WTC11 (cell line): ENCODE data around the gene INSYN1. TPM values are rescaled to one million over a fixed set of nuclear protein-coding genes. Genes with fewer than 3 reads are reported as not detected.

Experiments
- ATAC-seq: fragments of 200-7000 bp; cut with Tn5 transposase; 2 replicates; pipeline ENCODE4 v1.10.0; 2021; ENCODE audit warnings: mild to moderate bottlenecking, moderate library complexity
- CTCF ChIA-PET: fragments of 300-600 bp; sonication (Branson Sonifier 250); formaldehyde crosslinking; loops from one replicate; lab custom pipeline; 2021; ENCODE audit warnings: antibody characterized with exemption; lab: Charles Lee
- POLR2A ChIA-PET: fragments of 350-600 bp; sonication (Branson Sonifier 250); formaldehyde crosslinking; loops from one replicate; lab custom pipeline; 2021; ENCODE audit warnings: antibody characterized with exemption; lab: Charles Lee
- DNase-seq: peaks from one replicate; pipeline ENCODE4 v3.0.0; 2021; ENCODE audit warnings: low spot score
- H3K27ac Mint-ChIP-seq: 2 replicates; pipeline ENCODE4 v1.8.0; 2021; ENCODE audit warnings: mixed read lengths
- H3K27me3 Mint-ChIP-seq: 2 replicates; pipeline ENCODE4 v1.8.0; 2021; ENCODE audit warnings: low read depth, mild to moderate bottlenecking, moderate library complexity, mixed read lengths
- H3K36me3 Mint-ChIP-seq: 2 replicates; pipeline ENCODE4 v1.8.0; 2021; ENCODE audit warnings: mixed read lengths
- H3K4me1 Mint-ChIP-seq: 2 replicates; pipeline ENCODE4 v1.8.0; 2022; ENCODE audit warnings: mixed read lengths
- H3K4me3 Mint-ChIP-seq: 2 replicates; pipeline ENCODE4 v1.8.0; 2021; ENCODE audit warnings: mild to moderate bottlenecking, moderate library complexity, mixed read lengths
- H3K9me3 Mint-ChIP-seq: 2 replicates; pipeline ENCODE4 v1.8.0; 2021; ENCODE audit warnings: mixed read lengths
- FOXJ3 ChIP-seq: sonication (generic); formaldehyde crosslinking; IDR thresholded peaks from 2 replicates; pipeline ENCODE4 v1.9.0; 2021; ENCODE audit warnings: missing genetic modification reagents, mild to moderate bottlenecking, borderline replicate concordance
- KAT7 ChIP-seq: sonication (generic); formaldehyde crosslinking; IDR thresholded peaks from 2 replicates; pipeline ENCODE4 v1.8.1; 2023; ENCODE audit warnings: missing genetic modification reagents, mild to moderate bottlenecking, borderline replicate concordance
- MXD4 ChIP-seq: fragments of 250-450 bp; sonication (Bioruptor Pico); IDR thresholded peaks from 2 replicates; pipeline ENCODE4 v1.8.0; 2021; ENCODE audit warnings: mild to moderate bottlenecking, moderate library complexity, borderline replicate concordance
- NFYB ChIP-seq: sonication (generic); formaldehyde crosslinking; conservative IDR thresholded peaks from 2 replicates; pipeline ENCODE4 v1.8.0; 2022; ENCODE audit warnings: low read depth, missing genetic modification reagents
- ZNF121 ChIP-seq: sonication (generic); formaldehyde crosslinking; IDR thresholded peaks from 2 replicates; pipeline ENCODE4 v1.8.0; 2023; ENCODE audit warnings: missing genetic modification reagents
- ZNF219 ChIP-seq: sonication (generic); formaldehyde crosslinking; IDR thresholded peaks from 2 replicates; pipeline ENCODE4 v1.8.0; 2023; ENCODE audit warnings: missing genetic modification reagents, mild to moderate bottlenecking, borderline replicate concordance
- total RNA-seq: library from RNA; stranded (reverse); gene quantifications from 3 replicates; pipeline ENCODE4 v1.2.3, GENCODE V29; 2021
- TF ChIP-seq, protein P1 (sequence below): sonication (generic); formaldehyde crosslinking; IDR thresholded peaks from 2 replicates; pipeline ENCODE4 v1.8.1; 2023; ENCODE audit warnings: mild to moderate bottlenecking, missing genetic modification reagents, borderline replicate concordance
- TF ChIP-seq, protein P2 (sequence below): sonication (generic); formaldehyde crosslinking; IDR thresholded peaks from 2 replicates; pipeline ENCODE4 v1.8.0; 2022; ENCODE audit warnings: mild to moderate bottlenecking, missing genetic modification reagents
- TF ChIP-seq, protein P3 (sequence below): fragments of 250-450 bp; sonication (Bioruptor Pico); IDR thresholded peaks from 2 replicates; pipeline ENCODE4 v2.1.2; 2022; ENCODE audit warnings: mild to moderate bottlenecking, moderate library complexity
- TF ChIP-seq, protein P4 (sequence below): sonication (generic); formaldehyde crosslinking; IDR thresholded peaks from 2 replicates; pipeline ENCODE4 v1.8.1; 2023; ENCODE audit warnings: mild to moderate bottlenecking, missing genetic modification reagents, moderate library complexity
- TF ChIP-seq, protein P5 (sequence below): sonication (generic); formaldehyde crosslinking; IDR thresholded peaks from 2 replicates; pipeline ENCODE4 v1.8.0; 2022; ENCODE audit warnings: missing genetic modification reagents
- TF ChIP-seq, protein P6 (sequence below): sonication (generic); formaldehyde crosslinking; IDR thresholded peaks from 2 replicates; pipeline ENCODE4 v1.8.1; 2022; ENCODE audit warnings: low read depth, missing genetic modification reagents, borderline replicate concordance
- TF ChIP-seq, protein P7 (sequence below): fragments of 250-450 bp; sonication (Bioruptor Pico); IDR thresholded peaks from 2 replicates; pipeline ENCODE4 v1.9.0; 2021; ENCODE audit warnings: moderate library complexity, mild to moderate bottlenecking, inconsistent platforms, borderline replicate concordance
- TF ChIP-seq, protein P8 (sequence below): fragments of 250-450 bp; sonication (Bioruptor Pico); conservative IDR thresholded peaks from 2 replicates; pipeline ENCODE4 v1.9.0; 2021; ENCODE audit warnings: mild to moderate bottlenecking

Gene INSYN1
- total RNA-seq, 1 experiment from 2014 or later, result 11.9 TPM

DNA sequence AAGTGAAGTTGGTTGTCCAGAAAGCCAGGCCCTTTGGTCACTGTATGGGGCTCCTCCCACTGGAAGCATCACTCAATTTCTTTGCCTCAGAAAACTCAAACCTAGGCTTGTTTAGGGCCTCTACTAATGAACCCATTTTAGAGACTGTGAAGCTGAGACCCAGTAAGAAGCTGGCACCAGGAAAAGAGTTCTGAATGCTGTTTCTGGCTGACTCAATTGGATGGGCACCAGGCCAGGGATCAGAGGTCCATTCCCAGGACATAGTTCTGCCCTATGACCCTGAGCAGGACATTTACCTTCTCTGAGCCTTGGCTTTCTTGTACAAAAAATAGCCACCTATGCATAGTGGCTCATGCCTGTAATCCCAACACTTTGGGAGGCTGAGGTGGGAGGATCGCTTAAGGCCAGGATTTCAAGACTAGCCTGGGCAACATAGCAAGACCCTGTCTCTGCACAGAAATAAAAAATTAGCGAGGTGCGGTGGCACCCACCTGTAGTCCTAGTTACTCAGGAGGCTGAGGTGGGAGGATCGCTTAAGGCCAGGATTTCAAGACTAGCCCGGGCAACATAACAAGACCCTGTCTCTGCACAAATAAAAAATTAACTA lies 38.4 kb downstream of the INSYN1 start:
- no peak overlapping the region for H3K27ac Mint-ChIP-seq
- peaks cover 21% of the 10 kb centered on the region for H3K36me3 Mint-ChIP-seq
- H3K4me1 Mint-ChIP-seq, result no peaks in the 10 kb centered on the region
- POLR2A ChIA-PET, result no interaction called here
- DNase-seq (no peak), ATAC-seq (no peak)
- TF ChIP-seq, protein P1, sequence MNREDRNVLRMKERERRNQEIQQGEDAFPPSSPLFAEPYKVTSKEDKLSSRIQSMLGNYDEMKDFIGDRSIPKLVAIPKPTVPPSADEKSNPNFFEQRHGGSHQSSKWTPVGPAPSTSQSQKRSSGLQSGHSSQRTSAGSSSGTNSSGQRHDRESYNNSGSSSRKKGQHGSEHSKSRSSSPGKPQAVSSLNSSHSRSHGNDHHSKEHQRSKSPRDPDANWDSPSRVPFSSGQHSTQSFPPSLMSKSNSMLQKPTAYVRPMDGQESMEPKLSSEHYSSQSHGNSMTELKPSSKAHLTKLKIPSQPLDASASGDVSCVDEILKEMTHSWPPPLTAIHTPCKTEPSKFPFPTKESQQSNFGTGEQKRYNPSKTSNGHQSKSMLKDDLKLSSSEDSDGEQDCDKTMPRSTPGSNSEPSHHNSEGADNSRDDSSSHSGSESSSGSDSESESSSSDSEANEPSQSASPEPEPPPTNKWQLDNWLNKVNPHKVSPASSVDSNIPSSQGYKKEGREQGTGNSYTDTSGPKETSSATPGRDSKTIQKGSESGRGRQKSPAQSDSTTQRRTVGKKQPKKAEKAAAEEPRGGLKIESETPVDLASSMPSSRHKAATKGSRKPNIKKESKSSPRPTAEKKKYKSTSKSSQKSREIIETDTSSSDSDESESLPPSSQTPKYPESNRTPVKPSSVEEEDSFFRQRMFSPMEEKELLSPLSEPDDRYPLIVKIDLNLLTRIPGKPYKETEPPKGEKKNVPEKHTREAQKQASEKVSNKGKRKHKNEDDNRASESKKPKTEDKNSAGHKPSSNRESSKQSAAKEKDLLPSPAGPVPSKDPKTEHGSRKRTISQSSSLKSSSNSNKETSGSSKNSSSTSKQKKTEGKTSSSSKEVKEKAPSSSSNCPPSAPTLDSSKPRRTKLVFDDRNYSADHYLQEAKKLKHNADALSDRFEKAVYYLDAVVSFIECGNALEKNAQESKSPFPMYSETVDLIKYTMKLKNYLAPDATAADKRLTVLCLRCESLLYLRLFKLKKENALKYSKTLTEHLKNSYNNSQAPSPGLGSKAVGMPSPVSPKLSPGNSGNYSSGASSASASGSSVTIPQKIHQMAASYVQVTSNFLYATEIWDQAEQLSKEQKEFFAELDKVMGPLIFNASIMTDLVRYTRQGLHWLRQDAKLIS (CRISPR knock-in tag), result no peak
- TF ChIP-seq ZNF121 (CRISPR knock-in tag) (peak; percentile 25; the same call in 1 of the 2 replicates), ZNF219 (CRISPR knock-in tag) (no peak)
- no peak overlapping the region for H3K4me3 Mint-ChIP-seq
- CTCF ChIA-PET, result interaction anchor here (1.3 to 8.6 kb wide), 3 partner anchors 10 to 152 kb away, joined by 3 to 66 read pairs (median 7); no protein-coding TSS in a partner anchor
- no peaks in the 10 kb centered on the region for H3K9me3 Mint-ChIP-seq
- H3K27me3 Mint-ChIP-seq, result no peaks in the 10 kb centered on the region; the same call in 1 of the 2 replicates

DNA sequence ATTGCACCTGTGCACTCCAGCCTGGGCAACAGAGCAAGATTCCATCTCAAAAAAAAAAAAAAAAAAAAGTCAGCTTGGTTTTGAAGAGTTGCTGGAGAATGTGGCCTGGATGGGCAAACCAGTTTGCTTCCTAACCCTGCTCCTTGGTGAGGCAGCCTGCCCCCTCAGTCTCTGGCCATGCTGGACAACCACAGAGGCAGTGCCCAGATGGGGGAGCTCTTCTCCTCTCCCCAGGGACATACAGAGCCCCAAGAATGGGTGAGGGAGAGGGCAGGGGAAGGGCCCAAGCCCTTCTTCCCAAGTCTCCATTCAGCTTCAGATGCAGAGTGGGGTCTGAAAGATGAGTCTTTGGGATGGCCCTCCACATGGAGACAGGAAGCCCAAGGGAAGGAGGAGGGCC lies 41.0 kb downstream of the INSYN1 start:
- Mint-ChIP-seq H3K4me1 (no peaks in the 10 kb centered on the region), H3K36me3 (peaks cover 43% of the 10 kb centered on the region), H3K4me3 (no peak overlapping the region), H3K27ac (peak overlapping the region; percentile 45; the same call in 1 of the 2 replicates), H3K27me3 (no peaks in the 10 kb centered on the region), H3K9me3 (no peaks in the 10 kb centered on the region)
- DNase-seq (peak; percentile 48), ATAC-seq (peak; percentile 68)
- POLR2A ChIA-PET, result no interaction called here
- CTCF ChIA-PET, result interaction anchor here (0.5 to 3.4 kb wide), 26 partner anchors 12 to 989 kb away, joined by 3 to 15 read pairs (median 4); partner anchors contain the start of genes INSYN1 and TBC1D21
- TF ChIP-seq NFYB (CRISPR knock-in tag), result no peak
- TF ChIP-seq, protein P2, sequence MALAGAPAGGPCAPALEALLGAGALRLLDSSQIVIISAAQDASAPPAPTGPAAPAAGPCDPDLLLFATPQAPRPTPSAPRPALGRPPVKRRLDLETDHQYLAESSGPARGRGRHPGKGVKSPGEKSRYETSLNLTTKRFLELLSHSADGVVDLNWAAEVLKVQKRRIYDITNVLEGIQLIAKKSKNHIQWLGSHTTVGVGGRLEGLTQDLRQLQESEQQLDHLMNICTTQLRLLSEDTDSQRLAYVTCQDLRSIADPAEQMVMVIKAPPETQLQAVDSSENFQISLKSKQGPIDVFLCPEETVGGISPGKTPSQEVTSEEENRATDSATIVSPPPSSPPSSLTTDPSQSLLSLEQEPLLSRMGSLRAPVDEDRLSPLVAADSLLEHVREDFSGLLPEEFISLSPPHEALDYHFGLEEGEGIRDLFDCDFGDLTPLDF (CRISPR knock-in tag), result no peak
- TF ChIP-seq KAT7 (CRISPR knock-in tag), result no peak
- TF ChIP-seq MXD4, result no peak
- TF ChIP-seq FOXJ3, result no peak
- TF ChIP-seq, protein P3, sequence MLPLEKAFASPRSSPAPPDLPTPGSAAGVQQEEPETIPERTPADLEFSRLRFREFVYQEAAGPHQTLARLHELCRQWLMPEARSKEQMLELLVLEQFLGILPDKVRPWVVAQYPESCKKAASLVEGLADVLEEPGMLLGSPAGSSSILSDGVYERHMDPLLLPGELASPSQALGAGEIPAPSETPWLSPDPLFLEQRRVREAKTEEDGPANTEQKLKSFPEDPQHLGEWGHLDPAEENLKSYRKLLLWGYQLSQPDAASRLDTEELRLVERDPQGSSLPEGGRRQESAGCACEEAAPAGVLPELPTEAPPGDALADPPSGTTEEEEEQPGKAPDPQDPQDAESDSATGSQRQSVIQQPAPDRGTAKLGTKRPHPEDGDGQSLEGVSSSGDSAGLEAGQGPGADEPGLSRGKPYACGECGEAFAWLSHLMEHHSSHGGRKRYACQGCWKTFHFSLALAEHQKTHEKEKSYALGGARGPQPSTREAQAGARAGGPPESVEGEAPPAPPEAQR (CRISPR knock-in tag), result no peak

DNA sequence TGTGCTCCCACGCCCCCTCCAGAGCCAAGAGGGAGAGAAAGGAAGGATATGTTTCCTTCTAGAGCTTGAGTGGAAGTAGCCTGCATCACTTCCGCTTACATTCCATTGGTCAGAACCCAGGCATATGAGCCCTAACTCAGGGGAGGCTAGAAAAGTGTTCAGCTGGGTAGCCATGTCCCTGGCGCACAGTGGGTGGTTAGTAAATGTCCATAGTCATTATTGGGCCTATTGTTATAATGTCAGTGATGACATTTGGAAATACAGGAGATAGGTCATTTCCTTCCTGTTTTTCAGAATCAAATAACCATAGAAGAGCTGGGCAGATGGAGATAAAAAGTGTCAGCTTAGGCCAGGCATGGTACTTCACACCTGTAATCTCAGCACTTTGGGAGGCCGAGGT lies 41.6 kb downstream of the INSYN1 start:
- ChIA-PET CTCF (interaction anchor here (0.5 to 3.4 kb wide), 20 partner anchors 11 to 990 kb away, joined by 3 to 15 read pairs (median 4); partner anchors contain the start of genes INSYN1 and TBC1D21), POLR2A (no interaction called here)
- no peak for ATAC-seq
- DNase-seq, result no peak
- Mint-ChIP-seq H3K27me3 (no peaks in the 10 kb centered on the region), H3K9me3 (no peaks in the 10 kb centered on the region), H3K4me3 (no peak overlapping the region), H3K4me1 (no peaks in the 10 kb centered on the region), H3K27ac (no peak overlapping the region), H3K36me3 (peaks cover 49% of the 10 kb centered on the region)
- TF ChIP-seq, protein P4, sequence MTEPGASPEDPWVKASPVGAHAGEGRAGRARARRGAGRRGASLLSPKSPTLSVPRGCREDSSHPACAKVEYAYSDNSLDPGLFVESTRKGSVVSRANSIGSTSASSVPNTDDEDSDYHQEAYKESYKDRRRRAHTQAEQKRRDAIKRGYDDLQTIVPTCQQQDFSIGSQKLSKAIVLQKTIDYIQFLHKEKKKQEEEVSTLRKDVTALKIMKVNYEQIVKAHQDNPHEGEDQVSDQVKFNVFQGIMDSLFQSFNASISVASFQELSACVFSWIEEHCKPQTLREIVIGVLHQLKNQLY (CRISPR knock-in tag), result no peak
- TF ChIP-seq, protein P5, sequence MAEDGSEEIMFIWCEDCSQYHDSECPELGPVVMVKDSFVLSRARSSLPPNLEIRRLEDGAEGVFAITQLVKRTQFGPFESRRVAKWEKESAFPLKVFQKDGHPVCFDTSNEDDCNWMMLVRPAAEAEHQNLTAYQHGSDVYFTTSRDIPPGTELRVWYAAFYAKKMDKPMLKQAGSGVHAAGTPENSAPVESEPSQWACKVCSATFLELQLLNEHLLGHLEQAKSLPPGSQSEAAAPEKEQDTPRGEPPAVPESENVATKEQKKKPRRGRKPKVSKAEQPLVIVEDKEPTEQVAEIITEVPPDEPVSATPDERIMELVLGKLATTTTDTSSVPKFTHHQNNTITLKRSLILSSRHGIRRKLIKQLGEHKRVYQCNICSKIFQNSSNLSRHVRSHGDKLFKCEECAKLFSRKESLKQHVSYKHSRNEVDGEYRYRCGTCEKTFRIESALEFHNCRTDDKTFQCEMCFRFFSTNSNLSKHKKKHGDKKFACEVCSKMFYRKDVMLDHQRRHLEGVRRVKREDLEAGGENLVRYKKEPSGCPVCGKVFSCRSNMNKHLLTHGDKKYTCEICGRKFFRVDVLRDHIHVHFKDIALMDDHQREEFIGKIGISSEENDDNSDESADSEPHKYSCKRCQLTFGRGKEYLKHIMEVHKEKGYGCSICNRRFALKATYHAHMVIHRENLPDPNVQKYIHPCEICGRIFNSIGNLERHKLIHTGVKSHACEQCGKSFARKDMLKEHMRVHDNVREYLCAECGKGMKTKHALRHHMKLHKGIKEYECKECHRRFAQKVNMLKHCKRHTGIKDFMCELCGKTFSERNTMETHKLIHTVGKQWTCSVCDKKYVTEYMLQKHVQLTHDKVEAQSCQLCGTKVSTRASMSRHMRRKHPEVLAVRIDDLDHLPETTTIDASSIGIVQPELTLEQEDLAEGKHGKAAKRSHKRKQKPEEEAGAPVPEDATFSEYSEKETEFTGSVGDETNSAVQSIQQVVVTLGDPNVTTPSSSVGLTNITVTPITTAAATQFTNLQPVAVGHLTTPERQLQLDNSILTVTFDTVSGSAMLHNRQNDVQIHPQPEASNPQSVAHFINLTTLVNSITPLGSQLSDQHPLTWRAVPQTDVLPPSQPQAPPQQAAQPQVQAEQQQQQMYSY (CRISPR knock-in tag), result no peak
- TF ChIP-seq, protein P6, sequence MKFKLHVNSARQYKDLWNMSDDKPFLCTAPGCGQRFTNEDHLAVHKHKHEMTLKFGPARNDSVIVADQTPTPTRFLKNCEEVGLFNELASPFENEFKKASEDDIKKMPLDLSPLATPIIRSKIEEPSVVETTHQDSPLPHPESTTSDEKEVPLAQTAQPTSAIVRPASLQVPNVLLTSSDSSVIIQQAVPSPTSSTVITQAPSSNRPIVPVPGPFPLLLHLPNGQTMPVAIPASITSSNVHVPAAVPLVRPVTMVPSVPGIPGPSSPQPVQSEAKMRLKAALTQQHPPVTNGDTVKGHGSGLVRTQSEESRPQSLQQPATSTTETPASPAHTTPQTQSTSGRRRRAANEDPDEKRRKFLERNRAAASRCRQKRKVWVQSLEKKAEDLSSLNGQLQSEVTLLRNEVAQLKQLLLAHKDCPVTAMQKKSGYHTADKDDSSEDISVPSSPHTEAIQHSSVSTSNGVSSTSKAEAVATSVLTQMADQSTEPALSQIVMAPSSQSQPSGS (CRISPR knock-in tag), result no peak
- TF ChIP-seq, protein P7, sequence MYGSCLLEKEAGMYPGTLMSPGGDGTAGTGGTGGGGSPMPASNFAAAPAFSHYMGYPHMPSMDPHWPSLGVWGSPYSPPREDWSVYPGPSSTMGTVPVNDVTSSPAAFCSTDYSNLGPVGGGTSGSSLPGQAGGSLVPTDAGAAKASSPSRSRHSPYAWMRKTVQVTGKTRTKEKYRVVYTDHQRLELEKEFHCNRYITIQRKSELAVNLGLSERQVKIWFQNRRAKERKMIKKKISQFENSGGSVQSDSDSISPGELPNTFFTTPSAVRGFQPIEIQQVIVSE (CRISPR knock-in tag), result no peak
- TF ChIP-seq, protein P8, sequence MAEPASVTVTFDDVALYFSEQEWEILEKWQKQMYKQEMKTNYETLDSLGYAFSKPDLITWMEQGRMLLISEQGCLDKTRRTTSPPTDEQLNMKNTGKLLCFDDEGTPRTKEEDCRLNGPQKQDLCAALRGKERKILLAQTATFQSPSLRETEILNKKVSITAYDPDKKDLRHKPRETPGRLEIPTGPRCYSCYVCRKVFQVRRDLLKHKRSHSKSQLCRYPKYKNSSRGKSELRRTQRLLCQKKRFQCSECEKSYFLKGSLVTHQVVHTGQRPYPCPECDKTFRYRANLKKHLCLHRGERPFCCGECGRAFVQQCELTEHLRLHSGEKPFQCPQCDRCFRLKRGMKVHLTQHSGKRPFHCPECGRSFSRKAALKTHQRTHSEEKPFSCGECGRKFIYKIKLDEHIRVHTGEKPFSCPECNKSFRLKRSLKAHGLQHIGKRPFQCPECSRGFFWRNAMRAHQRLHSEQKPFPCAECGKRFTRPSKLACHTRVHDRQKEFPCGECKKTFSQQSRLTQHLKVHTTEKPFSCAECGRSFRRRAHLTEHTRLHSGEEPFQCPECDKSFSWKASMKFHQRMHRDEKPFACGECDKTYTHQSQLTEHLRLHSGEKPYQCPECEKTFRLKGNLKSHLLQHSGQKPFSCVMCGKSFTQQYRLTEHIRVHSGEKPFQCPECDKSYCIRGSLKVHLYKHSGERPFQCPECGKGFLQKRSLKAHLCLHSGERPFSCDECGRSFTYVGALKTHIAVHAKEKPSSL, result no peak
